ENCODE data around the gene NRBP1. TPM values are rescaled to one million over a fixed set of nuclear protein-coding genes. Genes with fewer than 3 reads are reported as not detected.
A peak's percentile ranks its signal among the peaks of the same experiment; 100 is the strongest.

NRBP1 gene
- 10 to 100 TPM; 57.0 to 62.5 TPM for total RNA-seq

DNA sequence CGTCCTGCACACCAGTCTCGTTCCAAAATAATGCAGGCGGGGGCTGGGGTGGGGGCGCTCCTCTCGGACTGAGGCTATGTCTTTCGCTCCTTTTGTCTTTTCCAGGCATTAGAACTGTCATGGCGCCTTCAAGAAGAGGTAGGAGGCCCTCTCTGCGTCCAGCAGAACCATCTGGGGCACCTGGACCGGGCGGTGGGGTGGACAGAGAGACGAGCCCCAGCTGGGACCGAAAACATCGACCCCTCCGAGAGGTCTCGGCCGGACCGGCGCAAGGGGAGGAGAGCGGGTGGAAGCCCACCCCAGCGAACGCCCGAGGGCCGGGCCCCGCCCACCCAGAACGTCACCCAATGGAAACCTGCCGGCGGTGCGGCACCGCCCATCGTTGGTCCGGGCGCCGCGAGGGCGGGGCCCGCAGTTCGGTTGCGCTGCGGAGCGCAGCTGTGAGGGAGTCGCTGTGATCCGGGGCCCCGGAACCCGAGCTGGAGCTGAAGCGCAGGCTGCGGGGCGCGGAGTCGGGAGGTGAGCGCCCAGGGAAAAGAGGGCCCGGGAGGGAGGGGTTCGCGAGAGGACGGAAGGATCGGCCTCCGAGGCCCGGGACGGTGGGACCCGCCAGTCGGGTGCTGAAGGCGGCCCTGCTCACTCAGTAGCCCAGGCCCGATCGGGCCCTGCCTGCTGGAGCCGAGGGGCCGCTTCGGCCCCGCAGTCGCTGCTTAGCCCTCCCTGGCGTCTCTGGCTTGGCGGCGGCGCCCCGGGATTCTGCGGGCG, at the start of gene NRBP1:
Gene NRBP1, plus strand, starts transcription at position 419 of the 765 bp plus-strand sequence. CDS start 4,643 bp downstream, outside the sequence.
- Mint-ChIP-seq H3K27me3 (no peaks in the 10 kb centered on the region), H3K36me3 (peaks cover 10% of the 10 kb centered on the region), H3K9me3 (no peaks in the 10 kb centered on the region), H3K4me3 (peak within 1 kb of the TSS; percentile 98), H3K4me1 (peaks cover 30% of the 10 kb centered on the region), H3K27ac (peak within 1 kb of the TSS; percentile 98)
- peak; percentile 96 for DNase-seq

GRCh38 chr2:27378809-27379290, 49.6 kb upstream of the NRBP1 start:
- DNase-seq: no peak
- Mint-ChIP-seq H3K36me3 (peaks cover 36% of the 10 kb centered on the region), H3K9me3 (no peaks in the 10 kb centered on the region), H3K27ac (peak overlapping the region; percentile 94), H3K4me3 (peak overlapping the region; percentile 91), H3K4me1 (peaks cover 31% of the 10 kb centered on the region), H3K27me3 (no peaks in the 10 kb centered on the region)

DNA sequence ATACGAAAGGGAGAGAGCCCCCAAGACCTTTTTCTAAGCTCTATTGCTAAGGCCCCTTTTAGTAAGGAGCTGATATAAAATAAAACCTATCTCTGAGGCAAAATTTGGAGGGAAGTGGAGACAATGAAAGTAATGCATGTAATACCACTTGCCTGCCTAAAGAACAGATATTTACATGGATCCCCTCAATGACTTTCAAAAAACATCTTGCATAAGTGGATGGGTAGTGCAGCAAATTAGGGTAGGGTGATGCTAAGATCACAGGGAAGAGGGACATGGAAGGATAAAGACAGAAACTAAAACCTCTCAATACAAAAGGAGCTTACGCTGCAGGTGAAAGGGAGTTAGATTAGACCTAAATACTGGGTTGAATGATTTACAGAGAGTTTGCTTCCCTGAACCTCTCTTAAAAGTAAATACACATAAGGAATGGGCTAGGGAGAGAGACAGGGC, 49.0 kb upstream of the NRBP1 start:
- peaks cover 30% of the 10 kb centered on the region for H3K4me1 Mint-ChIP-seq
- H3K9me3 Mint-ChIP-seq: no peaks in the 10 kb centered on the region
- no peaks in the 10 kb centered on the region for H3K27me3 Mint-ChIP-seq
- H3K36me3 Mint-ChIP-seq: peaks cover 37% of the 10 kb centered on the region
- H3K27ac Mint-ChIP-seq: peak overlapping the region; percentile 94
- peak overlapping the region; percentile 91 for H3K4me3 Mint-ChIP-seq
- DNase-seq: no peak

GRCh38 chr2:27379836-27380625, 48.4 kb upstream of the NRBP1 start:
- H3K27me3 Mint-ChIP-seq: no peaks in the 10 kb centered on the region
- peaks cover 35% of the 10 kb centered on the region for H3K36me3 Mint-ChIP-seq
- peaks cover 32% of the 10 kb centered on the region for H3K4me1 Mint-ChIP-seq
- H3K27ac Mint-ChIP-seq: peak overlapping the region; percentile 94
- no peak for DNase-seq
- H3K9me3 Mint-ChIP-seq: no peaks in the 10 kb centered on the region
- peak overlapping the region; percentile 91 for H3K4me3 Mint-ChIP-seq

- Mint-ChIP-seq H3K4me3 (peak within 1 kb of the TSS; percentile 91), H3K4me1 (peaks cover 32% of the 10 kb centered on the region), H3K27ac (peak within 1 kb of the TSS; percentile 97), H3K27me3 (no peaks in the 10 kb centered on the region), H3K9me3 (no peaks in the 10 kb centered on the region), H3K36me3 (peaks cover 42% of the 10 kb centered on the region)
- DNase-seq: peak; percentile 89
Observed at GRCh38 chr2:27380626-27381545, 47.5 kb upstream of the NRBP1 start, which contains the start of gene ZNF513. Gene ZNF513, minus strand, starts transcription at chr2:27380734. Its CDS starts 208 bp downstream, at chr2:27380526.

DNA sequence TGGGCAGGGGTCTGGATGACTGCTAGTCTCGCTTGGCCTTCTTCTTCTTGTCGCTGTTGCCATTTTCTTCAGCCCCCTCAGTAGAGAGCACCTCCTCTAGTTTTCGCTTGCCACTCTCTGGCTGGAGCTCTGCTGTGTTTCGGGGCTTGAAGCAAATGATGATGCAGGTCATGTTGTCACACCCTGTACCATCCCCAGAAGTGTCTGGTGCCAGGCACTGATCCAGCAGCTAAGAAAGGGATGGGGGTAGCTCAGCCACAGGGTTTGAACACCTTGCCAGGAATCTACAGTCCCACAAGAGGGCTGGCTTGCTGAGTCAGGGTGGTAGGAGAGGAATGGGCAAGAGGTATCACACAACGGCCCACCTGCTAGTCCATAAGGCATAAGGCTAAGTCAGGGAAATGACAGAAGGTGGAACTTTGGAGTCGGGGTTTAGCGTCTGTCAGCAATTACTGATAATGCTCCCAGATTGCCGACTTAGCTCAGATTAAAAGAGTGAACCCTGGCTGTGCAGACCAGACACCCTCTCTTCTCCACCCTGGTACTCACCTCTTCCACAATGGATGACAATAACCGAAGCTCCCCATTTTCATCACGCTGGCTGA, 46.8 kb upstream of the NRBP1 start:
- H3K9me3 Mint-ChIP-seq: no peaks in the 10 kb centered on the region
- peak overlapping the region; percentile 97 for H3K27ac Mint-ChIP-seq
- no peaks in the 10 kb centered on the region for H3K27me3 Mint-ChIP-seq
- H3K4me1 Mint-ChIP-seq: peaks cover 32% of the 10 kb centered on the region
- peaks cover 42% of the 10 kb centered on the region for H3K36me3 Mint-ChIP-seq
- DNase-seq: no peak
- H3K4me3 Mint-ChIP-seq: peak overlapping the region; percentile 91

DNA sequence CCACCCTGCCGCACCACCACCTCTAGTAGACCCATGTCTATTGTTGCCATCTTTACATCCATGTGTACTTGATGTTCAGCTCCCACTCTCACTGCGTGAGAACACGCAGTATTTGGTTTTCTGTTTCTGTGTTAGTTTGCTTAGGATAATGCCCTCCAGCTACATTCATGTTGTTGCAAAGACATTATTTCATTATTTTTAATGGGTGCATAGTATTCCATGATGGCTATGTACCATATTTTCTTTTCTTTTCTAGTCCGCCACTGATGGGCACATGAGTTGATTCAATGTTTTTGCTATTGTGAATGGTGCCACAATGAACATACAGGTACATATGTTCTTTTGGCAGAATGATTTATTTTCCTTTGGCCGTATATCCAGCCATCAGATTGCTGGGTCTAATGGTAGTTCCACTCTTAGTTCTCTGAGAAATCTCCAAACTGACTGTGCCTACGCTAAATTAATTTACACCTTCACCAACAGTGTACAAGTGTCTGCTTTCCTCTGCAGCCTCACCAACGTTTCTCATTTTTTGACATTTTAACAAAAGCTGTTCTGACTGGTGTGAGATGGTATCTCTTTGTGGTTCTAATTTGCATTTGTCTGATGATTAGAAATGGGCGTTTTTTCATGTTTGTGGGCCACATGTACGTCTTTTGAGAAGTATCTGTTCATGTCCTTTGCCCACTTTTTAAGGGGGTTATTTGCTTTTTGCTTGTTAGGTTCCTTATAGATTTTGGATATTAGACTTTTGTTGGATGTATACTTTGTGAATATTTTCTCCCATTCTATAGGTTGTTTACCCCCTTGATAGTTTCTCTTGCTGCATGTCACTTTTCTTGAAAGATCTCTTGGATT, 37.4 kb upstream of the NRBP1 start:
- H3K4me3 Mint-ChIP-seq: no peak overlapping the region
- H3K9me3 Mint-ChIP-seq: no peaks in the 10 kb centered on the region
- H3K36me3 Mint-ChIP-seq: peaks cover 22% of the 10 kb centered on the region
- DNase-seq: no peak
- peaks cover 13% of the 10 kb centered on the region for H3K4me1 Mint-ChIP-seq
- H3K27me3 Mint-ChIP-seq: no peaks in the 10 kb centered on the region
- H3K27ac Mint-ChIP-seq: no peak overlapping the region

- H3K27ac Mint-ChIP-seq: no peak overlapping the region
- H3K36me3 Mint-ChIP-seq: peaks cover 27% of the 10 kb centered on the region
Observed at GRCh38 chr2:27393225-27393624, 35.2 kb upstream of the NRBP1 start.

GRCh38 chr2:27398962-27399361, 29.5 kb upstream of the NRBP1 start:
- Mint-ChIP-seq H3K4me3 (no peak overlapping the region), H3K27me3 (no peaks in the 10 kb centered on the region), H3K9me3 (no peaks in the 10 kb centered on the region), H3K4me1 (peaks cover 22% of the 10 kb centered on the region), H3K36me3 (peaks cover 41% of the 10 kb centered on the region), H3K27ac (no peak overlapping the region)
- DNase-seq: no peak

More at GRCh38 chr2:27393225-27393624, 35.2 kb upstream of the NRBP1 start:
- no peaks in the 10 kb centered on the region for H3K27me3 Mint-ChIP-seq
- DNase-seq: no peak
- peaks cover 22% of the 10 kb centered on the region for H3K4me1 Mint-ChIP-seq
- no peak overlapping the region for H3K4me3 Mint-ChIP-seq
- H3K9me3 Mint-ChIP-seq: no peaks in the 10 kb centered on the region

GRCh38 chr2:27400348-27401135, 27.9 kb upstream of the NRBP1 start:
- H3K9me3 Mint-ChIP-seq: no peaks in the 10 kb centered on the region
- no peak overlapping the region for H3K27ac Mint-ChIP-seq
- no peak overlapping the region for H3K4me3 Mint-ChIP-seq
- H3K4me1 Mint-ChIP-seq: peaks cover 25% of the 10 kb centered on the region
- peaks cover 41% of the 10 kb centered on the region for H3K36me3 Mint-ChIP-seq
- H3K27me3 Mint-ChIP-seq: no peaks in the 10 kb centered on the region
- DNase-seq: no peak

GRCh38 chr2:27407798-27408491, 20.5 kb upstream of the NRBP1 start:
- H3K27ac Mint-ChIP-seq: peak overlapping the region; percentile 79
- peaks cover 4% of the 10 kb centered on the region for H3K27me3 Mint-ChIP-seq
- peaks cover 2% of the 10 kb centered on the region for H3K9me3 Mint-ChIP-seq
- H3K36me3 Mint-ChIP-seq: peaks cover 29% of the 10 kb centered on the region
- H3K4me3 Mint-ChIP-seq: peak overlapping the region; percentile 94
- peaks cover 28% of the 10 kb centered on the region for H3K4me1 Mint-ChIP-seq
- no peak for DNase-seq

DNA sequence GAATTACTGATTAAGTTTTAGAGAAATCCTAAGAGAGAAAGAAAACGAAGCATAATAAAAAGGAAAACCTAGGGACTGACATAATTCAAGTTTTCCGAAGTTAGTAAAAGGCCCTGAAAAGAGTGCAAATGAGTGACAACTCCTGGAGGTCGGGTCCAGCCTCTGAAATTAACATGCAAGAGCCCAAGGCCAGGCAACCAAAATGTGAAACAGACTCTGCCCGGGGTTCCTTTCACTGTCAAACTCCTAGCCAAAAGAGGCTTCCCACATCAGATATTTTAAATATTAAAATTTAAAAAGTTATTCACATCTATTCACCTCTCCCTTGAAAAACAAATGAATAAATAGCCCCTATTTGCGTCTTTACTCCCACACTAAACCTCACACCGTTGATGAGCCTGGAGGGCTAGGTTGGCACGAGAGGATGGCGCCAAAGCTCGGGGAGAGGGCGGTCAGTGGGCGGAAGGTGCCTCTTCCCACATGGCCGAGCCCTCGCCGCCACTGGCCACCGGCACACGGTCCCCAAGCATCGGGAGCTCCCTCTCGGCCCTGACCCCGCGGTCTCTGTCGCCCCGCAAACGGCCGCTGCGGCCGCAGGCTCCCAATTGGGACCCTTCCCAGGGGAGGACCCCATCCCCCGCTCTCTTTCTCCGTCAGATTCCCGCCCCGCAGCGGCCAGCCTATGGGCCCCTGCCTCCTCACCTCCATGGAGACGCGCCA, 19.7 kb upstream of the NRBP1 start:
- DNase-seq: peak; percentile 44
- Mint-ChIP-seq H3K4me3 (peak overlapping the region; percentile 94), H3K27me3 (peaks cover 4% of the 10 kb centered on the region), H3K36me3 (peaks cover 26% of the 10 kb centered on the region), H3K27ac (peak overlapping the region; percentile 79), H3K9me3 (peaks cover 2% of the 10 kb centered on the region), H3K4me1 (peaks cover 25% of the 10 kb centered on the region)

Measured in activated naive CD8-positive, alpha-beta T cell treated with anti-CD3 and anti-CD28 coated beads for 36 hours (primary cell).